C4-2B (cell line): ENCODE measurements around the gene TRPV5.

Source experiments
- CTCF ChIP-seq: fragments of 450-650 bp; conservative IDR thresholded peaks from 2 replicates; pipeline ENCODE4 v1.5.1; 2017; ENCODE audit warnings: mild to moderate bottlenecking
- ZFX ChIP-seq: fragments of 450-650 bp; IDR thresholded peaks from 2 replicates; pipeline ENCODE4 v1.6.1; 2017

GRCh38 chr7:142933092-142933475 lies 462 bp downstream of the TRPV5 start:
- TF ChIP-seq CTCF, result no peak
- no peak for TF ChIP-seq ZFX
